Spleen (tissue), 7 donors: Measurements from ENCODE around the gene ADCK1.

Source experiments
- CTCF ChIP-seq, 11 experiments: fragments of 200-600 bp in 7 of 11; fragments of 450-650 bp in 4 of 11; sonication (generic) in 4 of 11; IDR thresholded peaks in 8 of 11; conservative IDR thresholded peaks in 3 of 11; 1 replicate in 7 of 11; 2 replicates in 4 of 11; pipeline versions ENCODE4 v1.4.0 to v1.8.0; 2016 to 2021; ENCODE audit warnings: antibody characterized with exemption in 11 of 11, inconsistent platforms in 4 of 11, mild to moderate bottlenecking in 1 of 11
- POLR2AphosphoS5 ChIP-seq, 3 donors: sonication (generic); formaldehyde crosslinking; IDR thresholded peaks; one replicate each; pipeline ENCODE4 v1.5.1; 2017; ENCODE audit warnings: antibody characterized with exemption in 3 of 3
- donor health status: DM: no; HTN: no; CAD: no; lungs with moderate emphysema.
- donor health status: DM: no; HTN: no; CAD: no.
- donor health status: DM: no; HTN: no; CAD: no.

DNA sequence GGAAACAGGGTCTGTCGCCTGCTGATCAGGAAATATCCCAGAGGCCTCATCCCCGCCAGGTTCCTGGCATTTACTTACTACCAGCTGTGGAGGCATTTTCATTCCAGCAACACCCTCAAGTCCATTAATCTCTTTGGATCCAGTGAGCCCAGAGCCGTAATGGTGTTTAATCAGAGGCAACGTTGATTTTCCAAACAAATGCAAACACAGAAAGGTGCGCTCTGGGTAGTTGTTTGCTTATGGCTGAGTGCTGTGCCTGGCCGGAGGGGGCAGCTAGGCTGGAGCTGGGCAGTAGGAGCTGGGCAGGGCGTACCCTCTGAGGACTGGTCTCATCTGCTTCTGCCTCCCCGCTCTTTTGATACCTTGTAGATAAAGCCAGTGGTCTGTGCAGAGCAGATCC, 110.6 kb downstream of the ADCK1 start:
- TF ChIP-seq POLR2AphosphoS5 (IDR thresholded peaks at IDR 0.05) = no peak
- no peak for TF ChIP-seq CTCF (IDR thresholded peaks at IDR 0.05 in 8 of 11, conservative IDR thresholded peaks at IDR 0.05 in 3 of 11)
